Nephron (organoid): ENCODE data around the gene VSIG10L.
A peak's percentile ranks its signal among the peaks of the same experiment; 100 is the strongest.

Source experiments
- H3K27ac Mint-ChIP-seq, 3 experiments: 2 replicates each; pipeline ENCODE4 v1.8.0; 2020; ENCODE audit warnings: mixed read lengths in 3 of 3, mild to moderate bottlenecking in 2 of 3, moderate library complexity in 1 of 3
- H3K27me3 Mint-ChIP-seq: 2 replicates; pipeline ENCODE4 v1.8.0; 2021; ENCODE audit warnings: low read depth, mild to moderate bottlenecking, moderate library complexity, mixed read lengths
- H3K36me3 Mint-ChIP-seq: 2 replicates; pipeline ENCODE4 v1.8.0; 2020; ENCODE audit warnings: low read depth, mixed read lengths
- H3K4me1 Mint-ChIP-seq: 2 replicates; pipeline ENCODE4 v1.8.0; 2020; ENCODE audit warnings: mixed read lengths
- H3K4me3 Mint-ChIP-seq, 3 experiments: 2 replicates each; pipeline ENCODE4 v1.8.0; 2020; ENCODE audit warnings: mild to moderate bottlenecking in 3 of 3, mixed read lengths in 3 of 3, moderate library complexity in 2 of 3
- H3K9me3 Mint-ChIP-seq: 2 replicates; pipeline ENCODE4 v1.8.0; 2020; ENCODE audit warnings: mixed read lengths
- CTCF ChIP-seq, 3 experiments: fragments of 200-600 bp; sonication (generic); IDR thresholded peaks; one replicate each; pipeline ENCODE4 v1.5.0; 2021; ENCODE audit warnings: antibody characterized with exemption in 3 of 3; ENCODE audit not compliant: unreplicated experiment in 3 of 3

VSIG10L gene

GRCh38 chr19:51311351-51312257 is 30.3 kb downstream of the VSIG10L start, which contains the start of gene IGLON5:
Gene IGLON5 (plus strand): TSS chr19:51311644. CDS start chr19:51311848, 204 bp downstream.
- H3K36me3 Mint-ChIP-seq, result peaks cover 4% of the 10 kb centered on the region
- TF ChIP-seq CTCF (IDR thresholded peaks at IDR 0.05; ENCODE audit: unreplicated experiment in 3 of 3), result no peak
- peaks cover 20% of the 10 kb centered on the region for H3K9me3 Mint-ChIP-seq
- H3K27me3 Mint-ChIP-seq, result peaks cover 53% of the 10 kb centered on the region
- H3K27ac Mint-ChIP-seq, result peak within 1 kb of the TSS in 2 of 3 experiments; percentile 34 to 41
- peaks cover 17% of the 10 kb centered on the region for H3K4me1 Mint-ChIP-seq
- H3K4me3 Mint-ChIP-seq, result peak within 1 kb of the TSS; percentile 77 to 82 (median 82)

GRCh38 chr19:51305479-51305878 is 36.5 kb downstream of the VSIG10L start:
- H3K4me3 Mint-ChIP-seq, result no peak overlapping the region
- peaks cover 7% of the 10 kb centered on the region for H3K4me1 Mint-ChIP-seq
- TF ChIP-seq CTCF (IDR thresholded peaks at IDR 0.05; ENCODE audit: unreplicated experiment in 3 of 3), result no peak
- H3K27ac Mint-ChIP-seq, result no peak overlapping the region
- H3K36me3 Mint-ChIP-seq, result no peaks in the 10 kb centered on the region
- peaks cover 17% of the 10 kb centered on the region for H3K9me3 Mint-ChIP-seq
- peaks cover 41% of the 10 kb centered on the region for H3K27me3 Mint-ChIP-seq

GRCh38 chr19:51301266-51301665 is 40.7 kb downstream of the VSIG10L start:
- Mint-ChIP-seq H3K4me1 (no peaks in the 10 kb centered on the region), H3K4me3 (no peak overlapping the region), H3K27ac (no peak overlapping the region), H3K27me3 (peaks cover 18% of the 10 kb centered on the region), H3K36me3 (no peaks in the 10 kb centered on the region), H3K9me3 (peaks cover 8% of the 10 kb centered on the region)
- no peak for TF ChIP-seq CTCF (IDR thresholded peaks at IDR 0.05; ENCODE audit: unreplicated experiment in 3 of 3)

- H3K4me1 Mint-ChIP-seq, result peaks cover 15% of the 10 kb centered on the region
- H3K27me3 Mint-ChIP-seq, result peaks cover 28% of the 10 kb centered on the region
- no peaks in the 10 kb centered on the region for H3K36me3 Mint-ChIP-seq
- H3K4me3 Mint-ChIP-seq, result no peak overlapping the region
- H3K27ac Mint-ChIP-seq, result no peak overlapping the region
- TF ChIP-seq CTCF (IDR thresholded peaks at IDR 0.05; ENCODE audit: unreplicated experiment in 3 of 3), result no peak
- H3K9me3 Mint-ChIP-seq, result no peaks in the 10 kb centered on the region
Observed at GRCh38 chr19:51297406-51297805, 44.5 kb downstream of the VSIG10L start.

GRCh38 chr19:51296336-51297093 is 45.4 kb downstream of the VSIG10L start:
- H3K36me3 Mint-ChIP-seq, result no peaks in the 10 kb centered on the region
- H3K4me3 Mint-ChIP-seq, result no peak overlapping the region
- H3K4me1 Mint-ChIP-seq, result peaks cover 15% of the 10 kb centered on the region
- H3K9me3 Mint-ChIP-seq, result no peaks in the 10 kb centered on the region
- peaks cover 26% of the 10 kb centered on the region for H3K27me3 Mint-ChIP-seq
- no peak overlapping the region for H3K27ac Mint-ChIP-seq
- TF ChIP-seq CTCF (IDR thresholded peaks at IDR 0.05; ENCODE audit: unreplicated experiment in 3 of 3), result peak in 2 of 3 experiments; percentile 10 to 17
